ENCODE measurements around the gene DBP. TPM values are rescaled to one million over a fixed set of nuclear protein-coding genes. Genes with fewer than 3 reads are reported as not detected.
"Not testable (repeated sequence)": the region's sequence is repeated elsewhere in the genome, so short reads cannot be mapped to it uniquely, and the experiment has no call there.

Gene DBP
- total and polyA plus RNA-seq, 9 donors = 19.7 to 69.8 (median 29.0) TPM

DNA sequence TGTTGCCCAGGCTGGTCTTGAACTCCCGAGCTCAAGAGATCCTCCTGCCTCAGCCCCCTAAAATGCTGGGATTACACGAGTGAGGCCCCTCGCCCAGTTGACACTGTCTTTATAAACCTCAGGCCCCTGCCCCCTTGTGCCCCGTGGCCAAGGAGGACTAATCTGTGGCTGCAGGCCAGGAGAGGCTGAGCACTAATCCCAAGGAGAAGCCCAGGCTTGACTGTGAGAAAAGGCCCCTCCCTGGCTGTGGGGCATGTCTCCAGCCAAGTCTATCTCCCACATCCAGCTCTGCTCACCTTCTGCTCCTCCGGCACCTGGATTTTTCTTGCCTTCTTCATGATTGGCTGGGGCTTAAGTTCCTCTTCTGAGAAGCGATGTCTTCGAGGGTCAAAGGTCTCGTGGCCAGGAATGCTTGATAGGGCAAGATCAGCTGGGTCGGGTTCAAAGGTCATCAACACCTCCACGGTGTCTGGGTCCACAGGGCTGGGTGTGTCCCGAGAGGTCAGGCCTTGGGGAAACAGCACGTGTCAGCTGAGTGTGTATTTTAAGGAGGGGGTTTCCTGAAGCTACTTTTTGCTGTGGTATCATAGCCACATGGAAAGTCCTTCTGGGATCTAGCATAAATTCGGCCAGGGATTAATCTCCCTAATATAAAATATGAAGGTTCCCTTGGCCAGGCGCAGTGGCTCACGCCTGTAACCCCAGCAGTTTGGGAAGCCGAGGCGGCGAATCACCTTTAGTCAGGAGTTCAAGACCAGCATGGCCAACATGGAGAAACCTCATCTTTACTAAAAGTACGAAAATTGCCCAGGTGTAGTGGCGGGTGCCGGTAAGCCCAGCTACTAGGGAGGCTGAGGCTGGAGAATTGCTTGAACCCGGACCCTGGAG is 3.8 kb downstream of the DBP start:
- H3K36me3 ChIP-seq = no peaks in the 10 kb centered on the region
- no peaks in the 10 kb centered on the region for H3K27me3 ChIP-seq
- 45 to 59% (median 50%) methylated on average over 22 of the region's 22 CpGs for WGBS, 3 donors
- TF ChIP-seq CTCF (IDR thresholded peaks at IDR 0.05) (no peak), POLR2A (IDR thresholded peaks at IDR 0.05) (no peak), EP300 (IDR thresholded peaks at IDR 0.05) (no peak)
- intact Hi-C loops (cut with DNase I) = no loop called here
- H3K27ac ChIP-seq = peak overlapping the region; percentile 65 to 80
- DNase-seq = peak in 2 of 5 donors; percentile 67 to 68
- H3K4me1 ChIP-seq (ENCODE audit: insufficient read depth) = peaks cover 21% of the 10 kb centered on the region
- no peaks in the 10 kb centered on the region for H3K9me3 ChIP-seq
- no peak overlapping the region for H3K4me3 ChIP-seq

GRCh38 chr19:48632692-48633147 is 4.5 kb downstream of the DBP start:
- H3K4me3 ChIP-seq = no peak overlapping the region
- TF ChIP-seq POLR2A (IDR thresholded peaks at IDR 0.05) (no peak), CTCF (IDR thresholded peaks at IDR 0.05) (no peak), EP300 (IDR thresholded peaks at IDR 0.05) (no peak)
- H3K9me3 ChIP-seq = no peaks in the 10 kb centered on the region
- H3K27me3 ChIP-seq = no peaks in the 10 kb centered on the region
- peak in 1 of 5 donors; percentile 20 for DNase-seq
- no peaks in the 10 kb centered on the region for H3K36me3 ChIP-seq
- peak overlapping the region; percentile 65 to 80 for H3K27ac ChIP-seq
- intact Hi-C loops (cut with DNase I) = no loop called here
- H3K4me1 ChIP-seq (ENCODE audit: insufficient read depth) = peaks cover 20% of the 10 kb centered on the region

GRCh38 chr19:48632286-48632685 is 4.9 kb downstream of the DBP start:
- H3K4me1 ChIP-seq (ENCODE audit: insufficient read depth) = peaks cover 20% of the 10 kb centered on the region
- H3K36me3 ChIP-seq; H3K4me3 ChIP-seq; intact Hi-C loops (cut with DNase I); H3K9me3 ChIP-seq; H3K27me3 ChIP-seq: not testable (repeated sequence)
- peak in 1 of 5 donors; percentile 23 for DNase-seq
- H3K27ac ChIP-seq = peak overlapping the region in 1 of 2 donors; percentile 65
- 81 to 88% (median 86%) methylated on average over 11 of the region's 11 CpGs for WGBS, 3 donors

GRCh38 chr19:48631225-48631624 is 6.0 kb downstream of the DBP start:
- Histone ChIP-seq H3K9me3 (no peaks in the 10 kb centered on the region), H3K36me3 (no peaks in the 10 kb centered on the region), H3K4me3 (no peak overlapping the region), H3K4me1 (ENCODE audit: insufficient read depth) (peaks cover 20% of the 10 kb centered on the region), H3K27ac (peak overlapping the region; percentile 63 to 72), H3K27me3 (no peaks in the 10 kb centered on the region)
- WGBS, 3 donors = 32 to 51% (median 41%) methylated on average over 3 of the region's 3 CpGs
- peak in 2 of 5 donors; percentile 39 to 40 for DNase-seq
- intact Hi-C loops (cut with DNase I) = no loop called here
- no peak for TF ChIP-seq EP300 (IDR thresholded peaks at IDR 0.05)
- no peak for TF ChIP-seq POLR2A (IDR thresholded peaks at IDR 0.05)
- no peak for TF ChIP-seq CTCF (IDR thresholded peaks at IDR 0.05)

Measured in ovary (tissue), 9 donors.